HG02840 (cell line): ENCODE results near the gene SMAD5.
A peak's percentile ranks its signal among the peaks of the same experiment; 100 is the strongest.

Experiments used
- ATAC-seq: cut with Tn5 transposase; IDR thresholded peaks from one replicate; pipeline ENCODE4 v1.9.1; 2021; ENCODE audit warnings: mild to moderate bottlenecking, moderate library complexity, moderate number of reproducible peaks; ENCODE audit not compliant: unreplicated experiment, low FRiP score

Gene SMAD5

GRCh38 chr5:136114414-136115125 is 18.1 kb upstream of the SMAD5 start:
- ATAC-seq, result no peak

- ATAC-seq, result no peak
Measured at GRCh38 chr5:136115183-136115865, 17.3 kb upstream of the SMAD5 start.

GRCh38 chr5:136120529-136120928 is 12.1 kb upstream of the SMAD5 start:
- no peak for ATAC-seq

GRCh38 chr5:136123236-136123768 is 9.3 kb upstream of the SMAD5 start:
- no peak for ATAC-seq

GRCh38 chr5:136127560-136127959 is 5.1 kb upstream of the SMAD5 start:
- no peak for ATAC-seq

- ATAC-seq, result no peak
Measured at GRCh38 chr5:136128481-136128880, 4.2 kb upstream of the SMAD5 start.

GRCh38 chr5:136129445-136129844 is 3.2 kb upstream of the SMAD5 start:
- ATAC-seq, result no peak

GRCh38 chr5:136130581-136130980 is 2.1 kb upstream of the SMAD5 start:
- no peak for ATAC-seq

GRCh38 chr5:136132087-136132486 is 558 bp upstream of the SMAD5 start:
- no peak for ATAC-seq

- peak; percentile 33 for ATAC-seq
Measured at GRCh38 chr5:136133222-136133921, 727 bp downstream of the SMAD5 start.

- ATAC-seq, result no peak
Measured at GRCh38 chr5:136133922-136134379, 1.3 kb downstream of the SMAD5 start.

- no peak for ATAC-seq
Measured at GRCh38 chr5:136134653-136135052, 2.0 kb downstream of the SMAD5 start.

GRCh38 chr5:136135536-136135935 is 2.9 kb downstream of the SMAD5 start:
- no peak for ATAC-seq

- ATAC-seq, result no peak
Measured at GRCh38 chr5:136137497-136138220, 5.0 kb downstream of the SMAD5 start.

- peak; percentile 85 for ATAC-seq
Measured at GRCh38 chr5:136141561-136141960, 8.9 kb downstream of the SMAD5 start.

- ATAC-seq, result no peak
Measured at GRCh38 chr5:136143312-136143711, 10.7 kb downstream of the SMAD5 start.

- no peak for ATAC-seq
Measured at GRCh38 chr5:136143763-136144162, 11.1 kb downstream of the SMAD5 start.

- ATAC-seq, result no peak
Measured at GRCh38 chr5:136145030-136145429, 12.4 kb downstream of the SMAD5 start.

GRCh38 chr5:136146201-136146600 is 13.6 kb downstream of the SMAD5 start:
- ATAC-seq, result no peak

- no peak for ATAC-seq
Measured at GRCh38 chr5:136147632-136148031, 15.0 kb downstream of the SMAD5 start.
